Frontal cortex (tissue), 4 donors: ENCODE results near the gene RHBDF1. TPM values are rescaled to one million over a fixed set of nuclear protein-coding genes. Genes with fewer than 3 reads are reported as not detected.
"Not testable (repeated sequence)": the region's sequence is repeated elsewhere in the genome, so short reads cannot be mapped to it uniquely, and the experiment has no call there.

Source experiments
- DNase-seq, 2 donors: peaks; one replicate each; pipeline ENCODE4 v3.0.0; 2012; ENCODE audit warnings: low spot score in 2 of 2
- FAIRE-seq: peaks from 2 replicates; lab custom pipeline; 2012; peaks lifted over from hg19 to GRCh38; lab: Jason Lieb, UNC
- total RNA-seq: library from RNA; depleted of rRNA; stranded (reverse); fragments of >200 nt; gene quantifications from one replicate; pipeline ENCODE4 v1.2.3, GENCODE V29; 2014
- donor health status: control.
- donor health status: control.
- donor health status: control.

RHBDF1 gene
- total RNA-seq, 1 donor from 2014 or later: 1.6 TPM

- DNase-seq: no peak
- FAIRE-seq: no peak
These were observed 30.4 kb downstream of the RHBDF1 start for GRCh38 chr16:42069-42457.

GRCh38 chr16:41439-42068 is 30.9 kb downstream of the RHBDF1 start:
- DNase-seq (no peak), FAIRE-seq (no peak)

- no peak for FAIRE-seq
These were observed 33.2 kb downstream of the RHBDF1 start for GRCh38 chr16:38941-39892.

GRCh38 chr16:38206-38605 is 34.2 kb downstream of the RHBDF1 start:
- FAIRE-seq, DNase-seq: not testable (repeated sequence)

More at GRCh38 chr16:38941-39892, 33.2 kb downstream of the RHBDF1 start:
- DNase-seq: no peak

- FAIRE-seq: no peak
- no peak for DNase-seq
These were observed 34.9 kb downstream of the RHBDF1 start for GRCh38 chr16:37511-37910.

- no peak for FAIRE-seq
- no peak for DNase-seq
These were observed 36.0 kb downstream of the RHBDF1 start for GRCh38 chr16:36336-36984.

- FAIRE-seq (no peak), DNase-seq (no peak)
These were observed 36.6 kb downstream of the RHBDF1 start for GRCh38 chr16:35678-36305.

- no peak for FAIRE-seq
- no peak for DNase-seq
These were observed 37.3 kb downstream of the RHBDF1 start for GRCh38 chr16:35011-35677.

GRCh38 chr16:34648-34987 is 37.8 kb downstream of the RHBDF1 start:
- DNase-seq (no peak), FAIRE-seq (no peak)

- DNase-seq (no peak), FAIRE-seq (no peak)
These were observed 38.4 kb downstream of the RHBDF1 start for GRCh38 chr16:33877-34647.

GRCh38 chr16:33154-33876 is 39.1 kb downstream of the RHBDF1 start:
- DNase-seq, FAIRE-seq: not testable (repeated sequence)

GRCh38 chr16:30627-31026 is 41.8 kb downstream of the RHBDF1 start:
- FAIRE-seq, DNase-seq: not testable (repeated sequence)

GRCh38 chr16:25926-26348 is 46.5 kb downstream of the RHBDF1 start:
- DNase-seq, FAIRE-seq: not testable (repeated sequence)

GRCh38 chr16:24151-24550 is 48.3 kb downstream of the RHBDF1 start:
- DNase-seq, FAIRE-seq: not testable (repeated sequence)

- not testable (repeated sequence) for DNase-seq, FAIRE-seq
These were observed 51.5 kb downstream of the RHBDF1 start for GRCh38 chr16:20886-21285.

- FAIRE-seq, DNase-seq: not testable (repeated sequence)
These were observed 55.2 kb downstream of the RHBDF1 start for GRCh38 chr16:17062-17765.

GRCh38 chr16:10772-11171 is 61.7 kb downstream of the RHBDF1 start:
- FAIRE-seq: not testable (repeated sequence)

More at GRCh38 chr16:10772-11171, 61.7 kb downstream of the RHBDF1 start:
- DNase-seq: not testable (repeated sequence)
